Activated effector memory CD4-positive, alpha-beta T cell treated with anti-CD3 and anti-CD28 coated beads, Interleukin-2, amount 50 U/mL, for 16 hours (primary cell): ENCODE results near the gene PNMA6E.
"Not testable (repeated sequence)": the region's sequence is repeated elsewhere in the genome, so short reads cannot be mapped to it uniquely, and the experiment has no call there.

ENCODE experiments used
- DNase-seq: peaks from one replicate; pipeline ENCODE4 v3.0.0-alpha.2; 2020

PNMA6E gene

DNA sequence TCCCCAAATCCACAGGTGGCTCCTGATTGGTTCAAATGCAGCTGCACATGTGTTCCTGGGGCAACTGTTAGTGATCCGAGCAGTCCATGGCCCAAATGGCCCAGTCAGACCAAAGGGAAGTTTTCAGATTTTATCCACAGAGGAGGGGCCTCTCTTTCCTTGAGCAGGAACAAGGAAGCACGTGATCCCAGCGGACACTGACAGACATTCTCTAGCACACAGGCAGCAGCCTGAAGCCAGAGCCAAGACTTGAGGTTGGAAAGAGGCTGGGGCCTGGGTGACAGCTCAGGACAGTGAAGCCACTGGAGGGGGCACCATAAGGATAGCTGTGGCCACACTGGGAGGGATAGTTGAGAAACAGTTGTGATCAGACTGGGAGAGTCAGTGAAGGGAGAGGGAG lies 6.6 kb upstream of the PNMA6E start:
- DNase-seq: no peak

DNA sequence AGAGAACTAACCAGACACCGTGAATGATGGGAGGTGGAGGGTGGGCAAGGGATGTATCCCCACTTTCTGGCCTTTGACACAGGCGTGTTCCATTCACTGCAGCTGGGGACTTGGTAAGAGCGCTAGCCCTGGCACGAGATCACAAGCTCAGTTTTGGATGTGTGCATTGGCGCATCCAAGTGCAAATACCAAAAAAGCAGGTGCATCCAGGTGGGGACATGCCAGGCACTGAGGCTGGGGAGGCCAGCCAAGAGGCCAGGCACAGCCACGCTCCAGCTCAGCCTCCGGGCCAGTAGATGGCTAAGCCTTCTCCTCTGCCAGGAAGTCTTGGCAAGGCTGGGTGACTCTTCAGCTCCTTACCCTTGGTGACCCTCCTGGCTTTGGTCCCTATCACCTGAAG lies 5.8 kb upstream of the PNMA6E start:
- no peak for DNase-seq

DNA sequence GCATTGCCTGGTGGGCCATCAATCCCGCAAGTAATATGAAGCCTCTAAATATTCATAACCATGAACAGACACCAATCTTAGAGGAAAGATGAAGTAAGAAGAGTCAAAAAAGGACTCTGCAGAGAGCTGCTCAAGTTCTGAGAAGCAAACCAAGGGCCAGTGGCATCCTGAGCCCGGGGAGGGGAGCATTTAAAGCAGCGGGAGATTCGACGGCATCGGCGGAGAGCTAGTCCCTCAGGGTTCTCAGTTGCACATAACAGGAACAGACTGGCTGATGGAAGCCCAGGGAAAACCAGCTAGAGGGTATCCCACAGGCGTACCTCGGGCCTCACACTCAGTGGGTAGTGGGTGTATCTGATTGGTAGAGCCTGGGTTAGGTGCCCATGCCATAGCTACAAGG lies 4.9 kb upstream of the PNMA6E start:
- DNase-seq: no peak

DNA sequence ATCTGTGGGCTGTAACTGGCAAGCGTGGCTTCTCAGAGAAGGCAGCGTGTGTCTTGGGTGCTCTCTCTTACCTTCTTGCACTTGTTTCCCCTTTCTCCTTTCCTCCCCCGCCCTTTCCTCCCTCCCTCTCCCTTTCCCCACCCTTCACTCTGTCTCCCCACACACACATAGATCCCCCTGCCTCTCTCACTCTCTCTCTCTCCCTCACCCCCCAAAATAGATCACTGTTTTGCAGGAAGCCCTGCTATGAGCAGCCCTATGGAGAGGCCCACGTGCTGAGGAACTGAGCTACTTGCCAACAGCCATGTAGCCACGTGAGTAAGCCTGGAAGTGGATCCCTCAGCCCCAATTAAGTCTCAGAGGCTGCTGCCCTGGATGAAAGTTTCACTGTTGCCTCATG lies 4.3 kb upstream of the PNMA6E start:
- DNase-seq: no peak

DNA sequence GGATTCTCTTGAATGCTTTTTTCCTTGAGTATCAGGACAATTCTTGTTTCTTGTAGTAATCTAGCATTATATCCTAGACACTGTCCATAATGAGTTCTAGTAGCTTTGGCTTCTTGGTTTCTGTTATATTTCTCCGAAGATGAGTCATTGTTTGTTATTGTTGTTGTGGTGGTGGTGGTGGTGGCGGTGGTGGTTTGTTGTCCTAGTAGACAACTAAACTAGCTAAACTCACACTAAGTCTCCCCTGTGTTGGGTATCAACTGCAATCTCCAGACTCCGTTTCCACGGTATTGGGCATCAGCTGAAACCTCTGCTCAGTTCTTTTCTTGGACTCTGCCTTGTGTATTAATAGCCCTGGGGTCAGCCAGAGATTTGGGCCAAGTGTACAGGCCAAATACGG lies 3.2 kb upstream of the PNMA6E start:
- DNase-seq: not testable (repeated sequence)

GRCh38 chrX:153400146-153401132 lies 711 bp downstream of the PNMA6E start:
- peak; percentile 83 for DNase-seq

GRCh38 chrX:153398275-153398960 lies 2.7 kb downstream of the PNMA6E start:
- no peak for DNase-seq

- no peak for DNase-seq
Observed at GRCh38 chrX:153397256-153397960, 3.7 kb downstream of the PNMA6E start.

- DNase-seq: peak; percentile 16
Observed at GRCh38 chrX:153396320-153397195, 4.6 kb downstream of the PNMA6E start.

GRCh38 chrX:153395613-153396319 lies 5.4 kb downstream of the PNMA6E start:
- DNase-seq: peak; percentile 28

DNA sequence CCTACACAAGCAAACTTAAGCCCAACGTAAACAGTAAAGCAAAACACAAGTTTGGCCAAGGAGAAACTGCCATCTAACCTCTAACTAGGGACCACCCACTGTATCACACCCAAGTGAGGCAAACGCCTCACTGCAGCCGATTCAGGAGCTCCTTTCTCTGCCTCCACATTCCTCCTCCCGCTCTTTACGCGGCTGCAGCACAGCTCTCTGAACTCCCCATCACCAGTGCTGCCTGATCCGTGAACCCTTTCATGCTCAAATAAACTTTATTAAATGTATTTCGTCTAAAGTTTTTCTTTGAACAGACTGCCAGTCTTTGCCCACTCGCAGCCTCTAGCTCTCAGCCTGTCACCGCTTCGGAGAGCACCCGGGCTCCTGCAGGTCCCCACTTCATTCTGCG lies 6.5 kb downstream of the PNMA6E start:
- no peak for DNase-seq

DNA sequence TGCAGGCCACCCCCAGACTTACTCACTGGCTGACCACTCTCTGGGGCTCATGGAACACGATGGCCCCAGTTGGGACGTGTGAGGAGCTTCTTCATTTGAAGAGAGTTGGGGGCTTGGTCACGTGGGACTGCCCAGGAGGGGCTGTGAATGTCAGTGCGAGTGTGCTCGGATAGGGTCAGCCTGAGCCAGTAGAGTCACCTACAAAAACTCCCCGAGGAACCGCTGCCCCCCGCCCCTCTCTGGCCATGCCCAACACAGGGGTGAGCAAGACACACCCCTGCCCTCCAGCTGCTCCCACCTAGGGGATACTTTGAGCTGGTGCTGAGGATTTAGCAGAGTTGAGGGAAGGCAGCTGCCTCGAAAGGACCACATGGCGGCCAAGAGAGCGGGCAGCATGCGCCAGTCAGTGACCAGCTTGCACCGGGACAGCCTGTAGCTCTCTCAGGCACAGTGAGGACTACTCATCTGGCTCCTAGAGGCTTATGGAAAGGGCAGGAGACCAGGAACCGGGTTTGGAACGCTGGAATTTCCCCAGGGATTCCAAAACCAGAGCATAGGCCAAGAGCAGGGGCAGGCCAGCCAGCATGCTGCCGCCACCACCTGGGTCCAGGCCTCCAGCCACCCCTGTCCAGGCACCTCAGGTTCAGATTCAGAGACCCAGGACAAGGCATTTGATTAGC lies 8.4 kb downstream of the PNMA6E start:
- DNase-seq: no peak

DNA sequence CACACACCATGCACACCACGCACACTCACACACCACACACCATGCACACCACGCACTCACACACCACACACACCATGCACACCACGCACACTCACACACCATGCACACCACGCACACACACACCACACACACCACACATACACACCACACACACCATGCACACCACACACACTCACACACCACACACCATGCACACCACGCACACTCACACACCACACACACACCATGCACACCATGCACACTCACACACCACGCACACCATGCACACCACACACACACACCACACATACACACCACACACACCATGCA lies 11.7 kb downstream of the PNMA6E start:
- not testable (repeated sequence) for DNase-seq

GRCh38 chrX:153388722-153389459 lies 12.3 kb downstream of the PNMA6E start:
- DNase-seq: no peak

GRCh38 chrX:153387987-153388721 lies 13.0 kb downstream of the PNMA6E start:
- DNase-seq: no peak

DNA sequence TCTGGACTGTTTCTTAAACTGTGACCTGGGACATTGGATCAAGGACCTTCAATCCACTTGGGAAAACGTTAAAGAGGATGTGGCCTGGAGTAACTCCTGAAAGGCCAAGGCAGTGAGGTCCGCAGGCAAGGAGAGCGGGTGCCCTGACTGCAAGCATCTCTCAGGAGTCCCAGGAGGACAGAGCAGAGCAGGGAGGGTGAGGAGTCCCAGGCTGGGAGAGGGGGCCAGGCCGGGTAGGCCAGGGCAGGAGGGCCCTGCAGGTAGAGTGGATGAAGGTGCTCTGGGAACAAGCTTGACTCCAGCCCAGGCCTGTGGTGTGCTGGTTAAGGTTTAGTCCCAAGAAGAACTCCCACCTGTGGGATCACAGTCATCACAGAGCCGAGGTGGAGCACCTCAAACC lies 13.8 kb downstream of the PNMA6E start:
- no peak for DNase-seq

GRCh38 chrX:153386097-153386496 lies 15.1 kb downstream of the PNMA6E start:
- DNase-seq: no peak

DNA sequence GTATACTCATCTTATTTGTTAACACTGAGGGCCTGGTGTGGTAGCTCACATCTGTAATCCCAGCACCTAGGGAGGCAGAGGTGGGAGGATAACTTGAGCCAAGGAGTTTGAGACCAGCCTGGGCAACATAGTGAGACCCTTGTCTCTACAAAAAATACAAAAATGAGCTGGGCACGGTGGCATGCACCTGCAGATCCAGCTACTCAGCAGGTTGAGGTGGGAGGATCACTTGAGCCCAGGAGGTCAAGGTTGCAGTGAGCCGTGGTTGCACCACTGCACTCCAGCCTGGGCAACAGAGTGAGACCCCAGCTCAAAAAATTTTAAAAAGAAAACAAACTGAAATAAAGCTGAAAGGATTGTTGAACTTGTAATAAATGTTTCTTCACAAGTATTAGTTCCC lies 16.2 kb downstream of the PNMA6E start:
- not testable (repeated sequence) for DNase-seq

GRCh38 chrX:153384390-153384789 lies 16.8 kb downstream of the PNMA6E start:
- no peak for DNase-seq
